ENCODE data around the gene LSMEM2. TPM values are rescaled to one million over a fixed set of nuclear protein-coding genes. Genes with fewer than 3 reads are reported as not detected.

The LSMEM2 gene
- total and polyA plus RNA-seq, 2 experiments from 2014 or later = 0.59 to 0.86 TPM

DNA sequence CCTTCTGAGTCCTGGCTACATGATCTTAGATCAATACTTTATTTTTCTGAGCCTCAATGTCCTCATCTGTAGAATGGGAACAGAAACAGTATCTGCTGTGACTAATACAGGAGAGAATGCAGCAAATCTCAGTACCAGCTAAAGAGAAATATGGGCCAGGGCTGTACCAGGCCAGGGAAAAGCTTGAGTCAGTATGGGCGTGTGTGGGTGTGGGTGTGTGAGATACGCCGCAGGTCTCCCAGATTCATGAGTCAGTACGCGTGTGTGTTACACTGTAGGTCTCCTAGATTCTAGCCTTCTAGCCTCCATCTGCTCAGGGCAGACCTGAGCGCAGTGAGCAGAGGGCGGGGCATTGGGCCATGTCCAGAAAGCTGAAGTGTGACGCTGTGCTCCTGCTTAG is 27.7 kb upstream of the LSMEM2 start:
- H3K27ac Mint-ChIP-seq = no peak overlapping the region
- no peak overlapping the region; the same call in 2 of the 3 replicates for H3K4me3 Mint-ChIP-seq
- H3K36me3 Mint-ChIP-seq (ENCODE audit: low read depth) = peaks cover 25% of the 10 kb centered on the region
- ATAC-seq = no peak
- no peak overlapping the region for H3K27ac ChIP-seq (ENCODE audit: low read depth)
- no peaks in the 10 kb centered on the region; the same call in 2 of the 3 replicates for H3K9me3 Mint-ChIP-seq
- H3K79me2 ChIP-seq (replicated peaks; ENCODE audit: insufficient read depth) = peaks cover 47% of the 10 kb centered on the region
- H3K4me2 ChIP-seq = no peak overlapping the region
- peaks cover 13% of the 10 kb centered on the region for H3K4me1 ChIP-seq (ENCODE audit: insufficient read depth)
- H3K4me3 ChIP-seq = no peak overlapping the region
- H4K20me1 ChIP-seq (replicated peaks; ENCODE audit: insufficient read depth) = peaks cover 42% of the 10 kb centered on the region
- H3K4me1 Mint-ChIP-seq = peaks cover 28% of the 10 kb centered on the region
- no peaks in the 10 kb centered on the region for H3K27me3 ChIP-seq (ENCODE audit: insufficient read depth)
- H3F3A ChIP-seq (replicated peaks; ENCODE audit: low read depth) = peaks cover 6% of the 10 kb centered on the region
- peaks cover 5% of the 10 kb centered on the region for H3K27me3 Mint-ChIP-seq (ENCODE audit: insufficient read depth, low read depth, poor library complexity)
- DNase-seq (ENCODE audit: low spot score) = no peak
- no peak for TF ChIP-seq POLR2AphosphoS5 (IDR thresholded peaks at IDR 0.05; ENCODE audit: low read depth)
- TF ChIP-seq ZNF331 (CRISPR knock-in tag; IDR thresholded peaks at IDR 0.05; ENCODE audit: low read depth) = no peak
- no peak for TF ChIP-seq EZH2 (IDR thresholded peaks at IDR 0.05; ENCODE audit: low read depth, unreplicated experiment)
- TF ChIP-seq EZH2phosphoT487 (IDR thresholded peaks at IDR 0.05; ENCODE audit: unreplicated experiment) = no peak
- TF ChIP-seq, protein P1, sequence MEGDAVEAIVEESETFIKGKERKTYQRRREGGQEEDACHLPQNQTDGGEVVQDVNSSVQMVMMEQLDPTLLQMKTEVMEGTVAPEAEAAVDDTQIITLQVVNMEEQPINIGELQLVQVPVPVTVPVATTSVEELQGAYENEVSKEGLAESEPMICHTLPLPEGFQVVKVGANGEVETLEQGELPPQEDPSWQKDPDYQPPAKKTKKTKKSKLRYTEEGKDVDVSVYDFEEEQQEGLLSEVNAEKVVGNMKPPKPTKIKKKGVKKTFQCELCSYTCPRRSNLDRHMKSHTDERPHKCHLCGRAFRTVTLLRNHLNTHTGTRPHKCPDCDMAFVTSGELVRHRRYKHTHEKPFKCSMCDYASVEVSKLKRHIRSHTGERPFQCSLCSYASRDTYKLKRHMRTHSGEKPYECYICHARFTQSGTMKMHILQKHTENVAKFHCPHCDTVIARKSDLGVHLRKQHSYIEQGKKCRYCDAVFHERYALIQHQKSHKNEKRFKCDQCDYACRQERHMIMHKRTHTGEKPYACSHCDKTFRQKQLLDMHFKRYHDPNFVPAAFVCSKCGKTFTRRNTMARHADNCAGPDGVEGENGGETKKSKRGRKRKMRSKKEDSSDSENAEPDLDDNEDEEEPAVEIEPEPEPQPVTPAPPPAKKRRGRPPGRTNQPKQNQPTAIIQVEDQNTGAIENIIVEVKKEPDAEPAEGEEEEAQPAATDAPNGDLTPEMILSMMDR (conservative IDR thresholded peaks at IDR 0.05; ENCODE audit: low read depth in 2 of 2) = no peak
- no peak for TF ChIP-seq ZNF114 (CRISPR knock-in tag; IDR thresholded peaks at IDR 0.05)
- no peak for TF ChIP-seq CREB1 (CRISPR knock-in tag; IDR thresholded peaks at IDR 0.05; ENCODE audit: low read depth)
- TF ChIP-seq JUNB (IDR thresholded peaks at IDR 0.05; ENCODE audit: unreplicated experiment) = no peak
- no peak for TF ChIP-seq STAT1 (IDR thresholded peaks at IDR 0.05; ENCODE audit: unreplicated experiment)
- TF ChIP-seq, protein P2, sequence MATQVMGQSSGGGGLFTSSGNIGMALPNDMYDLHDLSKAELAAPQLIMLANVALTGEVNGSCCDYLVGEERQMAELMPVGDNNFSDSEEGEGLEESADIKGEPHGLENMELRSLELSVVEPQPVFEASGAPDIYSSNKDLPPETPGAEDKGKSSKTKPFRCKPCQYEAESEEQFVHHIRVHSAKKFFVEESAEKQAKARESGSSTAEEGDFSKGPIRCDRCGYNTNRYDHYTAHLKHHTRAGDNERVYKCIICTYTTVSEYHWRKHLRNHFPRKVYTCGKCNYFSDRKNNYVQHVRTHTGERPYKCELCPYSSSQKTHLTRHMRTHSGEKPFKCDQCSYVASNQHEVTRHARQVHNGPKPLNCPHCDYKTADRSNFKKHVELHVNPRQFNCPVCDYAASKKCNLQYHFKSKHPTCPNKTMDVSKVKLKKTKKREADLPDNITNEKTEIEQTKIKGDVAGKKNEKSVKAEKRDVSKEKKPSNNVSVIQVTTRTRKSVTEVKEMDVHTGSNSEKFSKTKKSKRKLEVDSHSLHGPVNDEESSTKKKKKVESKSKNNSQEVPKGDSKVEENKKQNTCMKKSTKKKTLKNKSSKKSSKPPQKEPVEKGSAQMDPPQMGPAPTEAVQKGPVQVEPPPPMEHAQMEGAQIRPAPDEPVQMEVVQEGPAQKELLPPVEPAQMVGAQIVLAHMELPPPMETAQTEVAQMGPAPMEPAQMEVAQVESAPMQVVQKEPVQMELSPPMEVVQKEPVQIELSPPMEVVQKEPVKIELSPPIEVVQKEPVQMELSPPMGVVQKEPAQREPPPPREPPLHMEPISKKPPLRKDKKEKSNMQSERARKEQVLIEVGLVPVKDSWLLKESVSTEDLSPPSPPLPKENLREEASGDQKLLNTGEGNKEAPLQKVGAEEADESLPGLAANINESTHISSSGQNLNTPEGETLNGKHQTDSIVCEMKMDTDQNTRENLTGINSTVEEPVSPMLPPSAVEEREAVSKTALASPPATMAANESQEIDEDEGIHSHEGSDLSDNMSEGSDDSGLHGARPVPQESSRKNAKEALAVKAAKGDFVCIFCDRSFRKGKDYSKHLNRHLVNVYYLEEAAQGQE (IDR thresholded peaks at IDR 0.05; ENCODE audit: unreplicated experiment) = no peak
- TF ChIP-seq, protein P3, sequence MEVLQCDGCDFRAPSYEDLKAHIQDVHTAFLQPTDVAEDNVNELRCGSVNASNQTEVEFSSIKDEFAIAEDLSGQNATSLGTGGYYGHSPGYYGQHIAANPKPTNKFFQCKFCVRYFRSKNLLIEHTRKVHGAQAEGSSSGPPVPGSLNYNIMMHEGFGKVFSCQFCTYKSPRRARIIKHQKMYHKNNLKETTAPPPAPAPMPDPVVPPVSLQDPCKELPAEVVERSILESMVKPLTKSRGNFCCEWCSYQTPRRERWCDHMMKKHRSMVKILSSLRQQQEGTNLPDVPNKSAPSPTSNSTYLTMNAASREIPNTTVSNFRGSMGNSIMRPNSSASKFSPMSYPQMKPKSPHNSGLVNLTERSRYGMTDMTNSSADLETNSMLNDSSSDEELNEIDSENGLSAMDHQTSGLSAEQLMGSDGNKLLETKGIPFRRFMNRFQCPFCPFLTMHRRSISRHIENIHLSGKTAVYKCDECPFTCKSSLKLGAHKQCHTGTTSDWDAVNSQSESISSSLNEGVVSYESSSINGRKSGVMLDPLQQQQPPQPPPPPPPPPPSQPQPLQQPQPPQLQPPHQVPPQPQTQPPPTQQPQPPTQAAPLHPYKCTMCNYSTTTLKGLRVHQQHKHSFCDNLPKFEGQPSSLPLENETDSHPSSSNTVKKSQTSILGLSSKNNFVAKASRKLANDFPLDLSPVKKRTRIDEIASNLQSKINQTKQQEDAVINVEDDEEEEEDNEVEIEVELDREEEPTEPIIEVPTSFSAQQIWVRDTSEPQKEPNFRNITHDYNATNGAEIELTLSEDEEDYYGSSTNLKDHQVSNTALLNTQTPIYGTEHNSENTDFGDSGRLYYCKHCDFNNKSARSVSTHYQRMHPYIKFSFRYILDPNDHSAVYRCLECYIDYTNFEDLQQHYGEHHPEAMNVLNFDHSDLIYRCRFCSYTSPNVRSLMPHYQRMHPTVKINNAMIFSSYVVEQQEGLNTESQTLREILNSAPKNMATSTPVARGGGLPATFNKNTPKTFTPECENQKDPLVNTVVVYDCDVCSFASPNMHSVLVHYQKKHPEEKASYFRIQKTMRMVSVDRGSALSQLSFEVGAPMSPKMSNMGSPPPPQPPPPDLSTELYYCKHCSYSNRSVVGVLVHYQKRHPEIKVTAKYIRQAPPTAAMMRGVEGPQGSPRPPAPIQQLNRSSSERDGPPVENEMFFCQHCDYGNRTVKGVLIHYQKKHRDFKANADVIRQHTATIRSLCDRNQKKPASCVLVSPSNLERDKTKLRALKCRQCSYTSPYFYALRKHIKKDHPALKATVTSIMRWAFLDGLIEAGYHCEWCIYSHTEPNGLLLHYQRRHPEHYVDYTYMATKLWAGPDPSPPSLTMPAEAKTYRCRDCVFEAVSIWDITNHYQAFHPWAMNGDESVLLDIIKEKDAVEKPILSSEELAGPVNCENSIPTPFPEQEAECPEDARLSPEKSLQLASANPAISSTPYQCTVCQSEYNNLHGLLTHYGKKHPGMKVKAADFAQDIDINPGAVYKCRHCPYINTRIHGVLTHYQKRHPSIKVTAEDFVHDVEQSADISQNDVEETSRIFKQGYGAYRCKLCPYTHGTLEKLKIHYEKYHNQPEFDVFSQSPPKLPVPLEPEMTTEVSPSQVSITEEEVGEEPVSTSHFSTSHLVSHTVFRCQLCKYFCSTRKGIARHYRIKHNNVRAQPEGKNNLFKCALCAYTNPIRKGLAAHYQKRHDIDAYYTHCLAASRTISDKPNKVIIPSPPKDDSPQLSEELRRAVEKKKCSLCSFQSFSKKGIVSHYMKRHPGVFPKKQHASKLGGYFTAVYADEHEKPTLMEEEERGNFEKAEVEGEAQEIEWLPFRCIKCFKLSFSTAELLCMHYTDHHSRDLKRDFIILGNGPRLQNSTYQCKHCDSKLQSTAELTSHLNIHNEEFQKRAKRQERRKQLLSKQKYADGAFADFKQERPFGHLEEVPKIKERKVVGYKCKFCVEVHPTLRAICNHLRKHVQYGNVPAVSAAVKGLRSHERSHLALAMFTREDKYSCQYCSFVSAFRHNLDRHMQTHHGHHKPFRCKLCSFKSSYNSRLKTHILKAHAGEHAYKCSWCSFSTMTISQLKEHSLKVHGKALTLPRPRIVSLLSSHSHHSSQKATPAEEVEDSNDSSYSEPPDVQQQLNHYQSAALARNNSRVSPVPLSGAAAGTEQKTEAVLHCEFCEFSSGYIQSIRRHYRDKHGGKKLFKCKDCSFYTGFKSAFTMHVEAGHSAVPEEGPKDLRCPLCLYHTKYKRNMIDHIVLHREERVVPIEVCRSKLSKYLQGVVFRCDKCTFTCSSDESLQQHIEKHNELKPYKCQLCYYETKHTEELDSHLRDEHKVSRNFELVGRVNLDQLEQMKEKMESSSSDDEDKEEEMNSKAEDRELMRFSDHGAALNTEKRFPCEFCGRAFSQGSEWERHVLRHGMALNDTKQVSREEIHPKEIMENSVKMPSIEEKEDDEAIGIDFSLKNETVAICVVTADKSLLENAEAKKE (CRISPR knock-in tag; IDR thresholded peaks at IDR 0.05) = no peak
- no peak for TF ChIP-seq NANOG (IDR thresholded peaks at IDR 0.05; ENCODE audit: borderline replicate concordance)
- TF ChIP-seq, protein P4, sequence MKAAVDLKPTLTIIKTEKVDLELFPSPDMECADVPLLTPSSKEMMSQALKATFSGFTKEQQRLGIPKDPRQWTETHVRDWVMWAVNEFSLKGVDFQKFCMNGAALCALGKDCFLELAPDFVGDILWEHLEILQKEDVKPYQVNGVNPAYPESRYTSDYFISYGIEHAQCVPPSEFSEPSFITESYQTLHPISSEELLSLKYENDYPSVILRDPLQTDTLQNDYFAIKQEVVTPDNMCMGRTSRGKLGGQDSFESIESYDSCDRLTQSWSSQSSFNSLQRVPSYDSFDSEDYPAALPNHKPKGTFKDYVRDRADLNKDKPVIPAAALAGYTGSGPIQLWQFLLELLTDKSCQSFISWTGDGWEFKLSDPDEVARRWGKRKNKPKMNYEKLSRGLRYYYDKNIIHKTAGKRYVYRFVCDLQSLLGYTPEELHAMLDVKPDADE (IDR thresholded peaks at IDR 0.05) = no peak
- H3K36me3 ChIP-seq (ENCODE audit: insufficient read depth) = peaks cover 2% of the 10 kb centered on the region; the same call in 1 of the 2 replicates
- H3K9me2 ChIP-seq (ENCODE audit: insufficient read depth) = no peaks in the 10 kb centered on the region
- no peak overlapping the region for H2AFZ ChIP-seq

Measured in GM23338 (cell line).